HFF-Myc (cell line): ENCODE results near the gene SLC46A3.
"Not testable (repeated sequence)": the region's sequence is repeated elsewhere in the genome, so short reads cannot be mapped to it uniquely, and the experiment has no call there.

Experiments used
- DNase-seq: peaks from one replicate; pipeline ENCODE4 v3.0.0-alpha.2; 2011; ENCODE audit warnings: low read depth; ENCODE audit errors: extremely low read depth
- H3K4me3 ChIP-seq: replicated peaks from 2 replicates; pipeline ENCODE4 v1.5.1; 2011; ENCODE audit warnings: low read depth, mild to moderate bottlenecking, control low read depth, low read length
- CTCF ChIP-seq: IDR thresholded peaks from 2 replicates; pipeline ENCODE4 v1.5.1; 2012; ENCODE audit warnings: mild to moderate bottlenecking, low read depth, low read length, control low read depth; ENCODE audit errors: missing control alignments

SLC46A3 gene

GRCh38 chr13:28685892-28686291 lies 32.9 kb downstream of the SLC46A3 start:
- no peak for DNase-seq
- no peak for TF ChIP-seq CTCF
- H3K4me3 ChIP-seq: no peak overlapping the region

GRCh38 chr13:28685114-28685513 lies 33.7 kb downstream of the SLC46A3 start:
- no peak for TF ChIP-seq CTCF
- no peak overlapping the region for H3K4me3 ChIP-seq
- DNase-seq: no peak

- no peak for DNase-seq
- no peak overlapping the region for H3K4me3 ChIP-seq
- no peak for TF ChIP-seq CTCF
These were observed 34.5 kb downstream of the SLC46A3 start for GRCh38 chr13:28684257-28684656.

- not testable (repeated sequence) for DNase-seq
These were observed 35.6 kb downstream of the SLC46A3 start for GRCh38 chr13:28683169-28683568.

GRCh38 chr13:28680541-28680940 lies 38.2 kb downstream of the SLC46A3 start:
- TF ChIP-seq CTCF: no peak
- no peak for DNase-seq

More at GRCh38 chr13:28683169-28683568, 35.6 kb downstream of the SLC46A3 start:
- H3K4me3 ChIP-seq: not testable (repeated sequence)

GRCh38 chr13:28679628-28680027 lies 39.1 kb downstream of the SLC46A3 start:
- TF ChIP-seq CTCF: peak; percentile 11
- DNase-seq: no peak
- H3K4me3 ChIP-seq: no peak overlapping the region

More at GRCh38 chr13:28680541-28680940, 38.2 kb downstream of the SLC46A3 start:
- H3K4me3 ChIP-seq: no peak overlapping the region

GRCh38 chr13:28678809-28679208 lies 40.0 kb downstream of the SLC46A3 start:
- DNase-seq: no peak
- peak; percentile 23 for TF ChIP-seq CTCF
- no peak overlapping the region for H3K4me3 ChIP-seq
